ENCODE measurements around the gene EDRF1.

DNA sequence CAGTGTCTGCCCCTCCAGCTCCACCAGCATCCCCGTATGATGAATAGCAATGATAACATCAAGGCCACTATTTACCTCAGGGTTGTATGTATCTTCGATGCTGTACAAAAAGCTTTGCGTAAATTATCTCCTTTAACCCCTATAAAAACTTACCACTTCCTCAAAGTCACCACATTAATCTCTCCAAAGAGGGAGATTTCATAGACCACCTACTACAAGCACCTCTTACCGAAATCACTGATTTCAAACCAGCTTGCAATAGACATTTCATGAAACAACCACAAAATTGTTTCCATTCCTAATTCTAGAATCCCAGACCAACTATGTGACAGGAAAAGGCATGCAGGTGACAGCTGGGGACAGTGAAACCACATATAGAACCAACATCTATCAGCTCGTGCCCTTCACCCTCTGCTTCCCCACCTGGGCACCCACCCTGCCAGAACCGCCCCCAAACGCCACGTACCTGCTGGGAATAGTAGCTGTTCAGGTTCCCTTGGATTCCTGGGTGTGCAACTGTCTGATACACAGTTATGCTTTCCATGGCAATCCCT is 76.2 kb downstream of the EDRF1 start:
- TF ChIP-seq, protein P1, sequence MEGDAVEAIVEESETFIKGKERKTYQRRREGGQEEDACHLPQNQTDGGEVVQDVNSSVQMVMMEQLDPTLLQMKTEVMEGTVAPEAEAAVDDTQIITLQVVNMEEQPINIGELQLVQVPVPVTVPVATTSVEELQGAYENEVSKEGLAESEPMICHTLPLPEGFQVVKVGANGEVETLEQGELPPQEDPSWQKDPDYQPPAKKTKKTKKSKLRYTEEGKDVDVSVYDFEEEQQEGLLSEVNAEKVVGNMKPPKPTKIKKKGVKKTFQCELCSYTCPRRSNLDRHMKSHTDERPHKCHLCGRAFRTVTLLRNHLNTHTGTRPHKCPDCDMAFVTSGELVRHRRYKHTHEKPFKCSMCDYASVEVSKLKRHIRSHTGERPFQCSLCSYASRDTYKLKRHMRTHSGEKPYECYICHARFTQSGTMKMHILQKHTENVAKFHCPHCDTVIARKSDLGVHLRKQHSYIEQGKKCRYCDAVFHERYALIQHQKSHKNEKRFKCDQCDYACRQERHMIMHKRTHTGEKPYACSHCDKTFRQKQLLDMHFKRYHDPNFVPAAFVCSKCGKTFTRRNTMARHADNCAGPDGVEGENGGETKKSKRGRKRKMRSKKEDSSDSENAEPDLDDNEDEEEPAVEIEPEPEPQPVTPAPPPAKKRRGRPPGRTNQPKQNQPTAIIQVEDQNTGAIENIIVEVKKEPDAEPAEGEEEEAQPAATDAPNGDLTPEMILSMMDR (IDR thresholded peaks at IDR 0.05), result no peak
- TF ChIP-seq EZH2 (IDR thresholded peaks at IDR 0.05; ENCODE audit: borderline replicate concordance, insufficient read depth, low read depth, low read length, poor library complexity, severe bottlenecking), result no peak

Measured in B cell (primary cell).